GM23338 (cell line): ENCODE results near the gene GLDC.

Experiments used
- CREB1 ChIP-seq: fragments of 250-450 bp; sonication (Bioruptor Pico); IDR thresholded peaks from 2 replicates; pipeline ENCODE4 v1.5.0; 2020; ENCODE audit warnings: low read depth, mild to moderate bottlenecking, moderate library complexity
- CTCF ChIP-seq, 2 experiments: fragments of 200-600 bp in 1 of 2; sonication (generic) in 1 of 2; conservative IDR thresholded peaks; 2 replicates each; pipeline versions ENCODE4 v1.5.1 to v1.6.1; 2016 to 2017; ENCODE audit warnings: antibody characterized with exemption in 2 of 2, low read depth in 2 of 2, mild to moderate bottlenecking in 2 of 2, moderate library complexity in 1 of 2
- ETS1 ChIP-seq: IDR thresholded peaks from 2 replicates; pipeline ENCODE4 v1.6.1; 2016; ENCODE audit warnings: antibody characterized with exemption
- EZH2 ChIP-seq: fragments of 200-600 bp; sonication (generic); IDR thresholded peaks from one replicate; pipeline ENCODE4 v1.8.0; 2017; ENCODE audit warnings: antibody characterized with exemption, mild to moderate bottlenecking, low read depth; ENCODE audit not compliant: unreplicated experiment
- EZH2phosphoT487 ChIP-seq: fragments of 200-600 bp; sonication (generic); IDR thresholded peaks from one replicate; pipeline ENCODE4 v1.8.1; 2018; ENCODE audit warnings: antibody characterized with exemption; ENCODE audit not compliant: unreplicated experiment
- NANOG ChIP-seq: IDR thresholded peaks from 2 replicates; pipeline ENCODE4 v1.6.1; 2016; ENCODE audit warnings: antibody characterized with exemption, borderline replicate concordance
- POLR2AphosphoS5 ChIP-seq: IDR thresholded peaks from 2 replicates; pipeline ENCODE4 v1.6.1; 2016; ENCODE audit warnings: antibody characterized with exemption, low read depth
- REST ChIP-seq: IDR thresholded peaks from one replicate; pipeline ENCODE4 v1.6.1; 2018; ENCODE audit warnings: antibody characterized with exemption; ENCODE audit not compliant: unreplicated experiment
- STAT1 ChIP-seq: IDR thresholded peaks from one replicate; pipeline ENCODE4 v1.6.1; 2016; ENCODE audit warnings: antibody characterized with exemption; ENCODE audit not compliant: unreplicated experiment

GRCh38 chr9:6640268-6641051, 5.1 kb downstream of the GLDC start:
- TF ChIP-seq REST (no peak), CTCF (conservative IDR thresholded peaks at IDR 0.05; ENCODE audit: low read depth in 2 of 2) (no peak), POLR2AphosphoS5 (no peak), EZH2 (no peak), CREB1 (CRISPR knock-in tag) (no peak), STAT1 (no peak), EZH2phosphoT487 (no peak), NANOG (no peak), ETS1 (no peak)
